Erythroblast (primary cell): ENCODE data around the gene PLLP.

ENCODE experiments used
- DNase-seq, 2 experiments: peaks; one replicate each; lab custom pipeline; 2025; lab: John Stamatoyannopoulos, UW
- GATA1 ChIP-seq: IDR thresholded peaks from 2 replicates; pipeline ENCODE4 v1.6.1; 2011; ENCODE audit warnings: low read depth, mild to moderate bottlenecking, control low read depth, low read length, moderate library complexity
- POLR2A ChIP-seq: IDR thresholded peaks from 2 replicates; pipeline ENCODE4 v1.6.1; 2011; ENCODE audit warnings: mild to moderate bottlenecking, low read length

PLLP gene

GRCh38 chr16:57308041-57308440 lies 23.6 kb upstream of the PLLP start:
- TF ChIP-seq GATA1 = no peak
- no peak for TF ChIP-seq POLR2A
- DNase-seq = no peak

GRCh38 chr16:57307365-57307764 lies 22.9 kb upstream of the PLLP start:
- TF ChIP-seq POLR2A (no peak), GATA1 (no peak)
- DNase-seq = no peak

GRCh38 chr16:57306676-57307341 lies 22.3 kb upstream of the PLLP start:
- DNase-seq = no peak
- TF ChIP-seq GATA1 (no peak), POLR2A (no peak)

- DNase-seq = no peak
- TF ChIP-seq GATA1 (no peak), POLR2A (no peak)
These were observed 20.8 kb upstream of the PLLP start for GRCh38 chr16:57305159-57305811.

GRCh38 chr16:57304169-57305061 lies 19.9 kb upstream of the PLLP start:
- no peak for TF ChIP-seq POLR2A
- no peak for DNase-seq

GRCh38 chr16:57303910-57304168 lies 19.4 kb upstream of the PLLP start:
- TF ChIP-seq GATA1 (no peak), POLR2A (no peak)
- DNase-seq = no peak

- no peak for DNase-seq
- TF ChIP-seq GATA1 (no peak), POLR2A (no peak)
These were observed 18.8 kb upstream of the PLLP start for GRCh38 chr16:57303021-57303909.

- no peak for DNase-seq
These were observed 16.8 kb upstream of the PLLP start for GRCh38 chr16:57301126-57301817.

GRCh38 chr16:57300387-57301125 lies 16.1 kb upstream of the PLLP start:
- peak; percentile 99 to 100 for DNase-seq
- TF ChIP-seq GATA1 (no peak), POLR2A (no peak)

More at GRCh38 chr16:57301126-57301817, 16.8 kb upstream of the PLLP start:
- TF ChIP-seq POLR2A (no peak), GATA1 (no peak)

GRCh38 chr16:57299719-57300386 lies 15.4 kb upstream of the PLLP start:
- peak; percentile 94 to 97 for DNase-seq
- TF ChIP-seq POLR2A = no peak
- no peak for TF ChIP-seq GATA1

GRCh38 chr16:57299009-57299718 lies 14.7 kb upstream of the PLLP start:
- no peak for DNase-seq

GRCh38 chr16:57297856-57298255 lies 13.4 kb upstream of the PLLP start:
- peak; percentile 34 to 37 for DNase-seq
- TF ChIP-seq GATA1 (no peak), POLR2A (no peak)

More at GRCh38 chr16:57299009-57299718, 14.7 kb upstream of the PLLP start:
- TF ChIP-seq GATA1 (no peak), POLR2A (no peak)
